H1 (cell line): Measurements from ENCODE around the gene CNBD2. TPM values are rescaled to one million over a fixed set of nuclear protein-coding genes. Genes with fewer than 3 reads are reported as not detected.

Source experiments
- CBX5 ChIP-seq: fragments of 300-800, 300-1000 bp; sonication (generic); IDR thresholded peaks from 2 replicates; pipeline ENCODE4 v1.7.1; 2016; ENCODE audit warnings: antibody characterized with exemption, low read length, low read depth
- EP300 ChIP-seq, 2 experiments: IDR thresholded peaks; 1 replicate in 1 of 2; 2 replicates in 1 of 2; pipeline ENCODE4 v1.6.1; 2011 to 2012; ENCODE audit warnings: low read depth in 2 of 2, low read length in 2 of 2, mild to moderate bottlenecking in 2 of 2, borderline replicate concordance in 1 of 2, inconsistent platforms in 1 of 2, moderate library complexity in 1 of 2
- NRF1 ChIP-seq: IDR thresholded peaks from 2 replicates; pipeline ENCODE4 v1.6.1; 2011; ENCODE audit warnings: mild to moderate bottlenecking, low read depth, low read length, improper control_type of control experiment
- PHF8 ChIP-seq: fragments of 200-600 bp; sonication (generic); conservative IDR thresholded peaks from 2 replicates; pipeline ENCODE4 v1.7.1; 2012; ENCODE audit warnings: low read depth, mild to moderate bottlenecking, inconsistent platforms, low read length, moderate library complexity
- RBBP5 ChIP-seq: IDR thresholded peaks from 2 replicates; pipeline ENCODE4 v1.7.1; 2012; ENCODE audit warnings: low read depth, mild to moderate bottlenecking, inconsistent platforms, low read length, moderate library complexity, borderline replicate concordance
- SIRT6 ChIP-seq: IDR thresholded peaks from one replicate; pipeline ENCODE4 v1.7.1; 2012; ENCODE audit warnings: low read length, inconsistent platforms
- SIX5 ChIP-seq: IDR thresholded peaks from 2 replicates; pipeline ENCODE4 v1.6.1; 2011; ENCODE audit warnings: mild to moderate bottlenecking, low read depth, low read length
- SP4 ChIP-seq: IDR thresholded peaks from 2 replicates; pipeline ENCODE4 v1.6.1; 2012; ENCODE audit warnings: low read length, inconsistent platforms
- TAF1 ChIP-seq: IDR thresholded peaks from 2 replicates; pipeline ENCODE4 v1.6.1; 2011; ENCODE audit warnings: mild to moderate bottlenecking, low read depth, low read length
- polyA plus RNA-seq, 7 experiments: library from polyadenylated mRNA; depleted of rRNA in 3 of 7; stranded (reverse) in 5 of 7; unstranded in 2 of 7; fragments of >200 nt in 5 of 7; fragments of 200-250 nt in 2 of 7; gene quantifications; 1 replicate in 5 of 7; 2 replicates in 1 of 7; 4 replicates in 1 of 7; pipeline versions ENCODE4 v1.2.1 to v1.2.3, GENCODE V29; 2011 to 2013; ENCODE audit warnings: missing spikeins in 2 of 7, mixed read lengths in 2 of 7
- total RNA-seq: library from RNA; stranded (reverse); fragmentation: NEBNext Ultra II Directional; extraction: Animal tissue kit (Norgen Biotek cat#: 25700); gene quantifications from 2 replicates; pipeline ENCODE4 v1.2.1, GENCODE V29; 2021
- TF ChIP-seq, protein P1 (sequence below): fragments of 300-600 bp; sonication (generic); IDR thresholded peaks from 2 replicates; pipeline ENCODE4 v1.7.1; 2012; ENCODE audit warnings: low read length, moderate library complexity, mild to moderate bottlenecking, inconsistent platforms; ENCODE audit not compliant: insufficient replicate concordance

Gene CNBD2
- total and polyA plus RNA-seq, 2 of the 8 experiments (the other 6 are each of a cell fraction or from before 2014, with no cell fraction given), result 2.6 to 4.5 TPM

DNA sequence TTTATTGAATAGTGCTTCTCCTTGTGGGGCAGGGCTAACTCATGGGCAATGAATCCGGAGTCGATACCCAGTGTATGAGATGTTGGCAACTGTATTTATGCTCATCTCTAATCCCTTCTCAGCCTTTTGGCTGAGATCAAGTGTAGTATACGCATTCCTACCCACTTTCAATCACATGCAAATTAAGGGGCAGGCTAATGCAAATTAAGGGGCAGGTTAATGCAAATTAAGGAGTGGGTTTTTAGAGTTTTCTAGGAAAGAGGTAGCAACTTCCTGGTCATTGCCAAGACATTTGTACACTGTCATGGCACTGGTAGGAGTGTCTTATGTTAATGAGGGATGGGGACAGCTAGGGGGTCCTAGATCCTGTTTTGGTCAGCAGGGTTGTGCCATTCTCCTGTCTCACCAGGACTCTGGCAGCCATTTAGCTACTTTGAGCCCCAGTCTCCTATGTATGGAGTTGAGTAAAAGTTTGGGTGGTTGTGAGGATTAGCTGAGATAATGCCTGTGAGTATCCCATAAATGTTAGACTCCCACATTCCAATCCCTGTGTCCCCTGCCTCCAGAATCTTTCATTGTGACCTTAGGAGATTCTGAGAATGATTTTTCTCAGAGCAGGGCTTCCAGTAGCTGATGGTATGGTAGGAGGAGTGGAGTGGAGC lies at the start of gene CNBD2 (continued):
- TF ChIP-seq, protein P1, sequence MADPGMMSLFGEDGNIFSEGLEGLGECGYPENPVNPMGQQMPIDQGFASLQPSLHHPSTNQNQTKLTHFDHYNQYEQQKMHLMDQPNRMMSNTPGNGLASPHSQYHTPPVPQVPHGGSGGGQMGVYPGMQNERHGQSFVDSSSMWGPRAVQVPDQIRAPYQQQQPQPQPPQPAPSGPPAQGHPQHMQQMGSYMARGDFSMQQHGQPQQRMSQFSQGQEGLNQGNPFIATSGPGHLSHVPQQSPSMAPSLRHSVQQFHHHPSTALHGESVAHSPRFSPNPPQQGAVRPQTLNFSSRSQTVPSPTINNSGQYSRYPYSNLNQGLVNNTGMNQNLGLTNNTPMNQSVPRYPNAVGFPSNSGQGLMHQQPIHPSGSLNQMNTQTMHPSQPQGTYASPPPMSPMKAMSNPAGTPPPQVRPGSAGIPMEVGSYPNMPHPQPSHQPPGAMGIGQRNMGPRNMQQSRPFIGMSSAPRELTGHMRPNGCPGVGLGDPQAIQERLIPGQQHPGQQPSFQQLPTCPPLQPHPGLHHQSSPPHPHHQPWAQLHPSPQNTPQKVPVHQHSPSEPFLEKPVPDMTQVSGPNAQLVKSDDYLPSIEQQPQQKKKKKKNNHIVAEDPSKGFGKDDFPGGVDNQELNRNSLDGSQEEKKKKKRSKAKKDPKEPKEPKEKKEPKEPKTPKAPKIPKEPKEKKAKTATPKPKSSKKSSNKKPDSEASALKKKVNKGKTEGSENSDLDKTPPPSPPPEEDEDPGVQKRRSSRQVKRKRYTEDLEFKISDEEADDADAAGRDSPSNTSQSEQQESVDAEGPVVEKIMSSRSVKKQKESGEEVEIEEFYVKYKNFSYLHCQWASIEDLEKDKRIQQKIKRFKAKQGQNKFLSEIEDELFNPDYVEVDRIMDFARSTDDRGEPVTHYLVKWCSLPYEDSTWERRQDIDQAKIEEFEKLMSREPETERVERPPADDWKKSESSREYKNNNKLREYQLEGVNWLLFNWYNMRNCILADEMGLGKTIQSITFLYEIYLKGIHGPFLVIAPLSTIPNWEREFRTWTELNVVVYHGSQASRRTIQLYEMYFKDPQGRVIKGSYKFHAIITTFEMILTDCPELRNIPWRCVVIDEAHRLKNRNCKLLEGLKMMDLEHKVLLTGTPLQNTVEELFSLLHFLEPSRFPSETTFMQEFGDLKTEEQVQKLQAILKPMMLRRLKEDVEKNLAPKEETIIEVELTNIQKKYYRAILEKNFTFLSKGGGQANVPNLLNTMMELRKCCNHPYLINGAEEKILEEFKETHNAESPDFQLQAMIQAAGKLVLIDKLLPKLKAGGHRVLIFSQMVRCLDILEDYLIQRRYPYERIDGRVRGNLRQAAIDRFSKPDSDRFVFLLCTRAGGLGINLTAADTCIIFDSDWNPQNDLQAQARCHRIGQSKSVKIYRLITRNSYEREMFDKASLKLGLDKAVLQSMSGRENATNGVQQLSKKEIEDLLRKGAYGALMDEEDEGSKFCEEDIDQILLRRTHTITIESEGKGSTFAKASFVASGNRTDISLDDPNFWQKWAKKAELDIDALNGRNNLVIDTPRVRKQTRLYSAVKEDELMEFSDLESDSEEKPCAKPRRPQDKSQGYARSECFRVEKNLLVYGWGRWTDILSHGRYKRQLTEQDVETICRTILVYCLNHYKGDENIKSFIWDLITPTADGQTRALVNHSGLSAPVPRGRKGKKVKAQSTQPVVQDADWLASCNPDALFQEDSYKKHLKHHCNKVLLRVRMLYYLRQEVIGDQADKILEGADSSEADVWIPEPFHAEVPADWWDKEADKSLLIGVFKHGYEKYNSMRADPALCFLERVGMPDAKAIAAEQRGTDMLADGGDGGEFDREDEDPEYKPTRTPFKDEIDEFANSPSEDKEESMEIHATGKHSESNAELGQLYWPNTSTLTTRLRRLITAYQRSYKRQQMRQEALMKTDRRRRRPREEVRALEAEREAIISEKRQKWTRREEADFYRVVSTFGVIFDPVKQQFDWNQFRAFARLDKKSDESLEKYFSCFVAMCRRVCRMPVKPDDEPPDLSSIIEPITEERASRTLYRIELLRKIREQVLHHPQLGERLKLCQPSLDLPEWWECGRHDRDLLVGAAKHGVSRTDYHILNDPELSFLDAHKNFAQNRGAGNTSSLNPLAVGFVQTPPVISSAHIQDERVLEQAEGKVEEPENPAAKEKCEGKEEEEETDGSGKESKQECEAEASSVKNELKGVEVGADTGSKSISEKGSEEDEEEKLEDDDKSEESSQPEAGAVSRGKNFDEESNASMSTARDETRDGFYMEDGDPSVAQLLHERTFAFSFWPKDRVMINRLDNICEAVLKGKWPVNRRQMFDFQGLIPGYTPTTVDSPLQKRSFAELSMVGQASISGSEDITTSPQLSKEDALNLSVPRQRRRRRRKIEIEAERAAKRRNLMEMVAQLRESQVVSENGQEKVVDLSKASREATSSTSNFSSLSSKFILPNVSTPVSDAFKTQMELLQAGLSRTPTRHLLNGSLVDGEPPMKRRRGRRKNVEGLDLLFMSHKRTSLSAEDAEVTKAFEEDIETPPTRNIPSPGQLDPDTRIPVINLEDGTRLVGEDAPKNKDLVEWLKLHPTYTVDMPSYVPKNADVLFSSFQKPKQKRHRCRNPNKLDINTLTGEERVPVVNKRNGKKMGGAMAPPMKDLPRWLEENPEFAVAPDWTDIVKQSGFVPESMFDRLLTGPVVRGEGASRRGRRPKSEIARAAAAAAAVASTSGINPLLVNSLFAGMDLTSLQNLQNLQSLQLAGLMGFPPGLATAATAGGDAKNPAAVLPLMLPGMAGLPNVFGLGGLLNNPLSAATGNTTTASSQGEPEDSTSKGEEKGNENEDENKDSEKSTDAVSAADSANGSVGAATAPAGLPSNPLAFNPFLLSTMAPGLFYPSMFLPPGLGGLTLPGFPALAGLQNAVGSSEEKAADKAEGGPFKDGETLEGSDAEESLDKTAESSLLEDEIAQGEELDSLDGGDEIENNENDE, result no peak
- TF ChIP-seq EP300 (IDR thresholded peaks at IDR 0.05; ENCODE audit: borderline replicate concordance in 1 of 2, low read depth in 2 of 2, low read length in 2 of 2) (no peak), PHF8 (no peak), TAF1 (no peak), SIX5 (no peak), SP4 (no peak), CBX5 (no peak), NRF1 (no peak), RBBP5 (no peak), SIRT6 (no peak)
